ENCODE data around the gene USF3. TPM values are rescaled to one million over a fixed set of nuclear protein-coding genes. Genes with fewer than 3 reads are reported as not detected.

The USF3 gene
- total and polyA plus RNA-seq, 2 donors (not counting 1 experiment from before 2014, with no cell fraction given), result 9.8 to 38.9 TPM

- no peak overlapping the region for H3K27ac ChIP-seq (ENCODE audit: low read length in 2 of 2)
- CTCF ChIA-PET, result no interaction called here
- Mint-ChIP-seq H3K4me3 (no peak overlapping the region), H3K4me1 (peaks cover 33% of the 10 kb centered on the region), H3K27me3 (no peaks in the 10 kb centered on the region), H3K9me3 (ENCODE audit: insufficient read depth) (peaks cover 12% of the 10 kb centered on the region), H3K27ac (no peak overlapping the region)
- 80% methylated on average over 1 of the region's 2 CpGs for WGBS (ENCODE audit: insufficient coverage)
- peaks cover 23% of the 10 kb centered on the region for H4K20me1 ChIP-seq (ENCODE audit: control insufficient read depth, insufficient read depth, low read length, poor library complexity, severe bottlenecking)
- H3K9me3 ChIP-seq (ENCODE audit: control extremely low read depth in 1 of 3, control insufficient read depth in 2 of 3, insufficient read depth in 1 of 3, low read length in 2 of 3), result peaks cover 0 to 17% (median 16%) of the 10 kb centered on the region in 3 donors
- H3K4me3 ChIP-seq (ENCODE audit: control extremely low read depth in 1 of 5, extremely low read depth in 1 of 5, insufficient read depth in 1 of 5, low read depth in 2 of 5, low read length in 4 of 5), result no peak overlapping the region
- H3K9ac ChIP-seq (ENCODE audit: low read length), result no peak overlapping the region
- ATAC-seq (ENCODE audit: low read depth), result no peak
- H2AFZ ChIP-seq (ENCODE audit: insufficient read depth, low read depth, low read length, poor library complexity, severe bottlenecking), result no peak overlapping the region
- no peak for DNase-seq
- peaks cover 88% of the 10 kb centered on the region for H3K79me2 ChIP-seq (ENCODE audit: control insufficient read depth, insufficient read depth, low read length)
- POLR2A ChIA-PET, result no interaction called here
- H3K4me2 ChIP-seq (replicated peaks; ENCODE audit: low read depth, low read length, poor library complexity, severe bottlenecking), result no peak overlapping the region
- peaks cover 3 to 4% of the 10 kb centered on the region in 2 donors for H3K4me1 ChIP-seq (ENCODE audit: control insufficient read depth in 2 of 2, insufficient read depth in 2 of 2, low read length in 2 of 2)
- no peak for TF ChIP-seq EZH2 (IDR thresholded peaks at IDR 0.05; ENCODE audit: borderline replicate concordance, insufficient read depth, low read depth, low read length, poor library complexity, severe bottlenecking)
- TF ChIP-seq, protein P1, sequence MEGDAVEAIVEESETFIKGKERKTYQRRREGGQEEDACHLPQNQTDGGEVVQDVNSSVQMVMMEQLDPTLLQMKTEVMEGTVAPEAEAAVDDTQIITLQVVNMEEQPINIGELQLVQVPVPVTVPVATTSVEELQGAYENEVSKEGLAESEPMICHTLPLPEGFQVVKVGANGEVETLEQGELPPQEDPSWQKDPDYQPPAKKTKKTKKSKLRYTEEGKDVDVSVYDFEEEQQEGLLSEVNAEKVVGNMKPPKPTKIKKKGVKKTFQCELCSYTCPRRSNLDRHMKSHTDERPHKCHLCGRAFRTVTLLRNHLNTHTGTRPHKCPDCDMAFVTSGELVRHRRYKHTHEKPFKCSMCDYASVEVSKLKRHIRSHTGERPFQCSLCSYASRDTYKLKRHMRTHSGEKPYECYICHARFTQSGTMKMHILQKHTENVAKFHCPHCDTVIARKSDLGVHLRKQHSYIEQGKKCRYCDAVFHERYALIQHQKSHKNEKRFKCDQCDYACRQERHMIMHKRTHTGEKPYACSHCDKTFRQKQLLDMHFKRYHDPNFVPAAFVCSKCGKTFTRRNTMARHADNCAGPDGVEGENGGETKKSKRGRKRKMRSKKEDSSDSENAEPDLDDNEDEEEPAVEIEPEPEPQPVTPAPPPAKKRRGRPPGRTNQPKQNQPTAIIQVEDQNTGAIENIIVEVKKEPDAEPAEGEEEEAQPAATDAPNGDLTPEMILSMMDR (IDR thresholded peaks at IDR 0.05), result no peak
- H3K36me3 ChIP-seq (replicated peaks in 1 of 2; ENCODE audit: control extremely low read depth in 1 of 2, control insufficient read depth in 1 of 2, extremely low read depth in 1 of 2, insufficient read depth in 2 of 2, low read length in 1 of 2), result peaks cover 0 to 15% of the 10 kb centered on the region in 2 experiments
- intact Hi-C loops (cut with micrococcal nuclease), result no loop called here
- no peaks in the 10 kb centered on the region for H3K27me3 ChIP-seq (replicated peaks in 1 of 4; ENCODE audit: control extremely low read depth in 1 of 4, control insufficient read depth in 3 of 4, insufficient read depth in 4 of 4, low read length in 3 of 4)
Observed at GRCh38 chr3:113685956-113686721, 10.3 kb downstream of the USF3 start.

- intact Hi-C loops (cut with micrococcal nuclease), result no loop called here
- Mint-ChIP-seq H3K27ac (no peak overlapping the region), H3K4me1 (peaks cover 33% of the 10 kb centered on the region), H3K27me3 (no peaks in the 10 kb centered on the region), H3K4me3 (no peak overlapping the region), H3K9me3 (ENCODE audit: insufficient read depth) (peaks cover 12% of the 10 kb centered on the region)
- Histone ChIP-seq H3K4me1 (ENCODE audit: control insufficient read depth in 2 of 2, insufficient read depth in 2 of 2, low read length in 2 of 2) (peaks cover 0 to 4% of the 10 kb centered on the region in 2 donors), H2AFZ (ENCODE audit: insufficient read depth, low read depth, low read length, poor library complexity, severe bottlenecking) (no peak overlapping the region), H4K20me1 (ENCODE audit: control insufficient read depth, insufficient read depth, low read length, poor library complexity, severe bottlenecking) (peaks cover 23% of the 10 kb centered on the region), H3K27ac (ENCODE audit: low read length in 2 of 2) (no peak overlapping the region), H3K4me3 (ENCODE audit: control extremely low read depth in 1 of 5, extremely low read depth in 1 of 5, insufficient read depth in 1 of 5, low read depth in 2 of 5, low read length in 4 of 5) (no peak overlapping the region), H3K27me3 (replicated peaks in 1 of 4; ENCODE audit: control extremely low read depth in 1 of 4, control insufficient read depth in 3 of 4, insufficient read depth in 4 of 4, low read length in 3 of 4) (no peaks in the 10 kb centered on the region), H3K79me2 (ENCODE audit: control insufficient read depth, insufficient read depth, low read length) (peaks cover 83% of the 10 kb centered on the region), H3K4me2 (replicated peaks; ENCODE audit: low read depth, low read length, poor library complexity, severe bottlenecking) (no peak overlapping the region), H3K9me3 (ENCODE audit: control extremely low read depth in 1 of 3, control insufficient read depth in 2 of 3, insufficient read depth in 1 of 3, low read length in 2 of 3) (peaks cover 0 to 17% (median 16%) of the 10 kb centered on the region in 3 donors), H3K9ac (ENCODE audit: low read length) (no peak overlapping the region), H3K36me3 (replicated peaks in 1 of 2; ENCODE audit: control extremely low read depth in 1 of 2, control insufficient read depth in 1 of 2, extremely low read depth in 1 of 2, insufficient read depth in 2 of 2, low read length in 1 of 2) (peaks cover 0 to 11% of the 10 kb centered on the region in 2 experiments)
- 100% methylated on average over 5 of the region's 5 CpGs for WGBS (ENCODE audit: insufficient coverage)
- ChIA-PET POLR2A (no interaction called here), CTCF (interaction anchor here (0.6 kb wide), 1 partner anchor 529 kb away, joined by 4 read pairs; no protein-coding TSS in a partner anchor)
- no peak for TF ChIP-seq EZH2 (IDR thresholded peaks at IDR 0.05; ENCODE audit: borderline replicate concordance, insufficient read depth, low read depth, low read length, poor library complexity, severe bottlenecking)
- TF ChIP-seq, protein P1 (IDR thresholded peaks at IDR 0.05), result no peak
- ATAC-seq (ENCODE audit: low read depth), result no peak
- DNase-seq, result no peak
Observed at GRCh38 chr3:113685124-113685523, 11.3 kb downstream of the USF3 start.
